Measurements from ENCODE around the gene TNFRSF17. TPM values are rescaled to one million over a fixed set of nuclear protein-coding genes. Genes with fewer than 3 reads are reported as not detected.
A peak's percentile ranks its signal among the peaks of the same experiment; 100 is the strongest.

Gene TNFRSF17
- total and polyA plus RNA-seq, 7 experiments from 2014 or later = 1.2 to 1.8 TPM; not detected in 5

- Mint-ChIP-seq H3K4me1 (peaks cover 6 to 34% (median 29%) of the 10 kb centered on the region in 7 donors), H3K9me3 (no peaks in the 10 kb centered on the region), H3K36me3 (peaks cover 4 to 11% (median 8%) of the 10 kb centered on the region in 5 donors), H3K27me3 (no peaks in the 10 kb centered on the region), H3K27ac (peak overlapping the region in 8 of 9 donors; percentile 80 to 96 (median 89)), H3K4me3 (peak overlapping the region in 7 of 10 donors; percentile 28 to 76 (median 65))
- H3K4me1 ChIP-seq (ENCODE audit: control insufficient read depth in 2 of 2, insufficient read depth in 2 of 2, low read length in 2 of 2) = peaks cover 0 to 13% of the 10 kb centered on the region in 2 donors
- no peaks in the 10 kb centered on the region for H3K9me3 ChIP-seq (ENCODE audit: control insufficient read depth in 2 of 3, low read length in 3 of 3)
- intact Hi-C loops (cut with micrococcal nuclease) = no loop called here
- no peaks in the 10 kb centered on the region for H3K27me3 ChIP-seq (ENCODE audit: control insufficient read depth in 2 of 2, insufficient read depth in 2 of 2, low read length in 2 of 2)
- H3K27ac ChIP-seq (ENCODE audit: low read depth, low read length) = no peak overlapping the region
- ChIA-PET CTCF (interaction anchor here (1.0 to 2.1 kb wide), 2 partner anchors 15 to 57 kb away, joined by 4 to 6 read pairs; no protein-coding TSS in a partner anchor), POLR2A (no interaction called here)
- peak in 3 of 9 donors; percentile 5 to 24 (median 6) for DNase-seq
- ATAC-seq = peak; percentile 12
- H3K4me3 ChIP-seq (ENCODE audit: low read length) = no peak overlapping the region
- no peaks in the 10 kb centered on the region for H3K36me3 ChIP-seq (ENCODE audit: control insufficient read depth in 2 of 3, insufficient read depth in 3 of 3, low read length in 3 of 3)
Observed at GRCh38 chr16:12010388-12011251, 45.6 kb downstream of the TNFRSF17 start.

- Histone ChIP-seq H3K27me3 (ENCODE audit: control insufficient read depth in 2 of 2, insufficient read depth in 2 of 2, low read length in 2 of 2) (no peaks in the 10 kb centered on the region), H3K4me1 (ENCODE audit: control insufficient read depth in 2 of 2, insufficient read depth in 2 of 2, low read length in 2 of 2) (peaks cover 0 to 13% of the 10 kb centered on the region in 2 donors), H3K4me3 (ENCODE audit: low read length) (no peak overlapping the region), H3K36me3 (ENCODE audit: control insufficient read depth in 2 of 3, insufficient read depth in 3 of 3, low read length in 3 of 3) (no peaks in the 10 kb centered on the region), H3K27ac (ENCODE audit: low read depth, low read length) (no peak overlapping the region), H3K9me3 (ENCODE audit: control insufficient read depth in 2 of 3, low read length in 3 of 3) (no peaks in the 10 kb centered on the region)
- H3K27me3 Mint-ChIP-seq = no peaks in the 10 kb centered on the region
- peak overlapping the region in 5 of 9 donors; percentile 41 to 84 (median 60) for H3K27ac Mint-ChIP-seq
- POLR2A ChIA-PET = no interaction called here
- H3K4me3 Mint-ChIP-seq = no peak overlapping the region
- CTCF ChIA-PET = no interaction called here
- H3K4me1 Mint-ChIP-seq = peaks cover 6 to 34% (median 29%) of the 10 kb centered on the region in 7 donors
- peaks cover 4 to 11% (median 8%) of the 10 kb centered on the region in 5 donors for H3K36me3 Mint-ChIP-seq
- H3K9me3 Mint-ChIP-seq = no peaks in the 10 kb centered on the region
- intact Hi-C loops (cut with micrococcal nuclease) = no loop called here
- DNase-seq = no peak
- no peak for ATAC-seq
Observed at GRCh38 chr16:12011565-12011964, 46.6 kb downstream of the TNFRSF17 start.

- DNase-seq (no peak), ATAC-seq (no peak)
- Mint-ChIP-seq H3K4me1 (peaks cover 0 to 9% (median 7%) of the 10 kb centered on the region in 7 donors), H3K36me3 (peaks cover 0 to 7% (median 4%) of the 10 kb centered on the region in 5 donors), H3K4me3 (no peak overlapping the region), H3K27ac (peak overlapping the region in 1 of 9 donors; percentile 36), H3K27me3 (no peaks in the 10 kb centered on the region), H3K9me3 (no peaks in the 10 kb centered on the region)
- Histone ChIP-seq H3K36me3 (ENCODE audit: control insufficient read depth in 2 of 3, insufficient read depth in 3 of 3, low read length in 3 of 3) (no peaks in the 10 kb centered on the region), H3K4me3 (ENCODE audit: low read length) (no peak overlapping the region), H3K9me3 (ENCODE audit: control insufficient read depth in 2 of 3, low read length in 3 of 3) (no peaks in the 10 kb centered on the region), H3K27ac (ENCODE audit: low read depth, low read length) (no peak overlapping the region), H3K27me3 (ENCODE audit: control insufficient read depth in 2 of 2, insufficient read depth in 2 of 2, low read length in 2 of 2) (no peaks in the 10 kb centered on the region), H3K4me1 (ENCODE audit: control insufficient read depth in 2 of 2, insufficient read depth in 2 of 2, low read length in 2 of 2) (no peaks in the 10 kb centered on the region)
- ChIA-PET CTCF (no interaction called here), POLR2A (no interaction called here)
- intact Hi-C loops (cut with micrococcal nuclease) = no loop called here
Observed at GRCh38 chr16:12016291-12016947, 51.4 kb downstream of the TNFRSF17 start.

- intact Hi-C loops (cut with micrococcal nuclease) = no loop called here
- Mint-ChIP-seq H3K4me1 (peaks cover 0 to 2% (median 0%) of the 10 kb centered on the region in 7 donors), H3K36me3 (peaks cover 0 to 7% (median 0%) of the 10 kb centered on the region in 5 donors), H3K4me3 (no peak overlapping the region), H3K9me3 (no peaks in the 10 kb centered on the region), H3K27ac (no peak overlapping the region), H3K27me3 (no peaks in the 10 kb centered on the region)
- H3K9me3 ChIP-seq (ENCODE audit: control insufficient read depth in 2 of 3, low read length in 3 of 3) = no peaks in the 10 kb centered on the region
- H3K36me3 ChIP-seq (ENCODE audit: control insufficient read depth in 2 of 3, insufficient read depth in 3 of 3, low read length in 3 of 3) = peaks cover 0 to 2% (median 0%) of the 10 kb centered on the region in 3 experiments
- DNase-seq = no peak
- H3K27me3 ChIP-seq (ENCODE audit: control insufficient read depth in 2 of 2, insufficient read depth in 2 of 2, low read length in 2 of 2) = no peaks in the 10 kb centered on the region
- ChIA-PET POLR2A (no interaction called here), CTCF (no interaction called here)
- ATAC-seq = no peak
- no peak overlapping the region for H3K27ac ChIP-seq (ENCODE audit: low read depth, low read length)
- no peak overlapping the region for H3K4me3 ChIP-seq (ENCODE audit: low read length)
- no peaks in the 10 kb centered on the region for H3K4me1 ChIP-seq (ENCODE audit: control insufficient read depth in 2 of 2, insufficient read depth in 2 of 2, low read length in 2 of 2)
Observed at GRCh38 chr16:12017558-12017957, 52.5 kb downstream of the TNFRSF17 start.

Other genes starting within 250 kb of the TNFRSF17 start
- gene TXNDC11, start 222.4 kb upstream of the TNFRSF17 start, total RNA-seq = 10 to 100 TPM; 41.2 to 80.5 (median 55.1) TPM
- 10 to 100 TPM; 36.7 to 60.3 TPM for gene TXNDC11, start 222.4 kb upstream of the TNFRSF17 start, polyA plus RNA-seq
- 100 to 1,000 TPM in 1 of 5 experiments, 10 to 100 TPM in 4; 86.9 to 102 (median 88.6) TPM for gene ZC3H7A, start 168.0 kb upstream of the TNFRSF17 start, total RNA-seq
- 10 to 100 TPM; 40.1 to 44.9 TPM for gene ZC3H7A, start 168.0 kb upstream of the TNFRSF17 start, polyA plus RNA-seq
- gene RSL1D1, start 113.7 kb upstream of the TNFRSF17 start, total RNA-seq = 100 to 1,000 TPM; 141 to 255 (median 219) TPM
- 100 to 1,000 TPM; 281 to 312 TPM for gene RSL1D1, start 113.7 kb upstream of the TNFRSF17 start, polyA plus RNA-seq
- gene GSPT1, start 49.3 kb upstream of the TNFRSF17 start, total RNA-seq = 100 to 1,000 TPM in 3 of 5 experiments, 10 to 100 TPM in 2; 92.8 to 148 (median 101) TPM
- 10 to 100 TPM; 71.0 to 92.7 TPM for gene GSPT1, start 49.3 kb upstream of the TNFRSF17 start, polyA plus RNA-seq
- 10 to 100 TPM; 13.7 to 31.0 (median 19.1) TPM for gene NPIPB2, start 23.2 kb upstream of the TNFRSF17 start, total RNA-seq
- gene NPIPB2, start 23.2 kb upstream of the TNFRSF17 start, polyA plus RNA-seq = 1 to 10 TPM; 2.2 to 3.2 TPM
- gene SNX29, start 11.5 kb downstream of the TNFRSF17 start, total RNA-seq = 10 to 100 TPM; 20.4 to 67.5 (median 36.6) TPM
- 10 to 100 TPM; 16.2 to 17.6 TPM for gene SNX29, start 11.5 kb downstream of the TNFRSF17 start, polyA plus RNA-seq

Data from naive thymus-derived CD4-positive, alpha-beta T cell (primary cell).